NCI-H510A treated with DMSO at 0.1 percent for 48 hours (cell line): ENCODE measurements around the gene IFI27L2.

Experiments used
- DNase-seq: peaks from one replicate; lab custom pipeline; 2025; lab: John Stamatoyannopoulos, UW

IFI27L2 gene

GRCh38 chr14:94100847-94101246 lies 28.6 kb downstream of the IFI27L2 start:
- DNase-seq, result no peak

- DNase-seq, result no peak
These were observed 30.4 kb downstream of the IFI27L2 start for GRCh38 chr14:94099006-94099405.

DNA sequence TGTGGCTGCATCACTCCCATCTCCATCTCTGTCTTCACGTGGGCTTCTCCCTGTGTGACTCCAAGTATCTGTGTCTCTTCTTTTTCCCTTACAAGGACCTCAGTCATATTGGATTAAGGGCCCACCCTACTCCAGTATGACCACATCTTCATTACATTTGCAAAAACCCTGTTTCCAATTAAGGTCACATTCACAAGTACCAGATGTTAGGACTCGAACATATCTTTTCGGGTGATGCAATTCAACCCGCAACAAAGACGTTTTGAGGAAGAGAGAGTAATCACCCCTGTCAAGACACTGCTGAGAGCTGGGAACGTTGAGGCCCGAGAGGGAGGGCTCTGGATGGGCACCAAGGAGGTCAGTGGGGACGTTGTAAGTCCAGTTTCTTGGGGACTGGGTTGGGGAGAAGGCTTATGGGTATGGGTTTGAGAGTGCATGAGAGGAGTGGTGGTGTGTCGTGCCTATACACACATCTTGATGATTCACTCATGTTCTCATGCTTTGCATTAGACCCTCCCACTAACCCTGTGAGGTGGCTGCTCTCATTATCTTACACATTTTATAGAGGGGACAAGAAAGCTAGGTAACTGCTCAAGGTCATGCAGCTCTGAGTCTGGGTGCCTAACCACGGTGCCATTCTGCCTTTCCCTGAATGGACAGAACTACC lies 30.9 kb downstream of the IFI27L2 start:
- no peak for DNase-seq

- DNase-seq, result no peak
These were observed 32.3 kb downstream of the IFI27L2 start for GRCh38 chr14:94097091-94097490.

- DNase-seq, result no peak
These were observed 36.0 kb downstream of the IFI27L2 start for GRCh38 chr14:94093418-94093817.

DNA sequence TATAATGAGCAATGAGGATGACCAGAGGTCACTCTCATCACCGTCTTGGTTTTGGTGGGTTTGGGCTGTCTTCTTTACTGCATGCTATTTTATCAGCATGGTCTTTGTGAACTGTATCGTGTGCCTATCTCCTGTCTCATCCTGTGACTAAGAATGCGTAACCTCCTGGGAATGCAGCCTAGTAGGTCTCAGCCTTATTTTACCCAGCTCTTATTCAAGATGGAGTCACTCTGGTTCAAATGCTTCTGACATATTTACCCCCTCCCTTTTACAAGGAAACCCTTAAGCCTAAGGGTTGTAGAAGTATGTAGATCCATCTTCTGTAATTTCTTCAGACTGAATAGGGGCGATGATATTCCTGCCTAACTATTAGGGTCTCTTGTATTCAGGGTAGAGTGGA lies 39.9 kb downstream of the IFI27L2 start:
- DNase-seq, result no peak

DNA sequence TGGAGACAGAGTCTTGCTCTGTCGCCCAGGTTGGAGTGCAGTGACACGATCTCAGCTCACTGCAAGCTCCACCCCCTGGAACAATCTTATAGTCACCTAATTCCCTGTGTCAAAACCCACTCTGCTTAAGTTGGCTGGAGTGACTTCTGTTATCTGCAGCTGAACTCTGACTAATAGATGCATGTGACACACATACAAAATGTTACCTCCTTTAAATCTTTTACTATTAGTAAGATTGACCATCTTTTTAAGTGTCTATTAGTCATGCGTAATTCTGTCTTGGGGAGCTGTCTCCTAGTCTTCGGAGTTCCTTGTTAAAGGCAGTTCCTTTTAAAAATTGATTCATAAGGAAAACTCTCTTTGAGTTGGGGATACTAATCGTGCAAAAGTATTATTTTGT lies 40.9 kb downstream of the IFI27L2 start:
- DNase-seq, result no peak

- no peak for DNase-seq
These were observed 41.5 kb downstream of the IFI27L2 start for GRCh38 chr14:94087891-94088290.

- no peak for DNase-seq
These were observed 48.0 kb downstream of the IFI27L2 start for GRCh38 chr14:94081386-94081820.

DNA sequence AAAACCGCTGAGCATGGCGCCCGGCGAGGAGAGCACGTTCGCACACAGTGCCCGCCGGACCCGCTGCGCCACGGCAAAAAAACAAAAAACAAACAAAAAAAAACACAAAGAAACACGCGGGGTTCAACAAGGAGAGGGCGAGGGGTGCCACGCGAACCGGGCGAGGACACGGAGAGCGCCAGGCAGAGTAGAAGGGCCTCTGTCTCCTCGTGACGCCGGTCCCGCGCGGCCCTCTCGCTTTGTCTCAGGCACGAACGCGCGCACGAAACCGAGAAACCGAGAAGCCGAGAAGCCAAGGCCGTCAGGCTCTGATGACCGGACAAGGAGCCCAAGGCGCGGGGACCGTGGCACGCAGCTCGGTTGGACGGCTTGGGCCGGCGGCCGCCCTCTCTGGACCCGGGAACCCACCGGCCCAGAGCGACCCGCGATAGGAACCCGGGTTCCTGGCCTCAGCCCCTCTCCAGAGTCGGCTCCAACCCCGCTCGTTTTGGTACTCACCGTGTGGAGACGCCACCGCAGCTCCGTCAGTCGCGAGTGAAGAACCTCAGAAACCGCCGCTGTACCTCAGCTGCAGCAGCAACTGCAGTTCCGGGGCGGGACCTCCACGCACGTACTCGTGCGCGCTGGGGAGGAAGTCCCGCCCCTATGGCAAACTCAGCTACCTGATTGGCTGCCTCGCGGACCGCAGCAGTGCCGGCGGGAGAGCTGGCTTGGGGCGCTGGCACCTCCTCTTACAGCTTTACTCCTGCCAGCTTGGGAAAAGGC lies 48.6 kb downstream of the IFI27L2 start, which contains the start of the genes DDX24 and IFI27L1:
Gene DDX24 (minus strand): TSS at position 582 of the 765 bp plus-strand sequence. CDS start 1,460 bp downstream, outside the sequence.
Gene IFI27L1 (plus strand): TSS at position 690 of the 765 bp plus-strand sequence. CDS start 15,628 bp downstream, outside the sequence.
- DNase-seq, result peak; percentile 89

GRCh38 chr14:94079891-94080620 lies 49.3 kb downstream of the IFI27L2 start:
- DNase-seq, result no peak

GRCh38 chr14:94077823-94078222 lies 51.6 kb downstream of the IFI27L2 start:
- DNase-seq, result no peak
